Activated B cell treated with CpG ODN at 0.5 μM for 24 hours (primary cell): ENCODE measurements around the gene SWI5. TPM values are rescaled to one million over a fixed set of nuclear protein-coding genes. Genes with fewer than 3 reads are reported as not detected.

Experiments
- ATAC-seq: fragments of 200-7000 bp; cut with Tn5 transposase; one replicate; pipeline ENCODE4 v1.10.0; 2021; ENCODE audit warnings: low read depth, mild to moderate bottlenecking, moderate library complexity
- CTCF ChIA-PET: fragments of 350-600 bp; sonication (Branson Sonifier 250); formaldehyde crosslinking; loops from one replicate; lab custom pipeline; 2021; ENCODE audit warnings: antibody characterized with exemption; lab: Charles Lee
- POLR2A ChIA-PET: fragments of 350-600 bp; sonication (Branson Sonifier 250); formaldehyde crosslinking; loops from one replicate; lab custom pipeline; 2021; ENCODE audit warnings: antibody characterized with exemption; lab: Charles Lee
- DNase-seq: peaks from one replicate; pipeline ENCODE4 v3.0.0; 2022
- H3K27ac Mint-ChIP-seq: one replicate; pipeline ENCODE4 v1.8.0; 2020; ENCODE audit warnings: mixed read lengths
- H3K27me3 Mint-ChIP-seq: one replicate; pipeline ENCODE4 v1.8.0; 2021; ENCODE audit warnings: mixed read lengths
- H3K36me3 Mint-ChIP-seq: one replicate; pipeline ENCODE4 v1.8.0; 2021; ENCODE audit warnings: low read depth, mixed read lengths
- H3K4me1 Mint-ChIP-seq: one replicate; pipeline ENCODE4 v1.8.0; 2021; ENCODE audit warnings: mixed read lengths
- H3K4me3 Mint-ChIP-seq: one replicate; pipeline ENCODE4 v1.8.0; 2020; ENCODE audit warnings: mild to moderate bottlenecking, mixed read lengths
- H3K9me3 Mint-ChIP-seq: one replicate; pipeline ENCODE4 v1.8.0; 2020; ENCODE audit warnings: mixed read lengths
- CTCF ChIP-seq: fragments of 200-600 bp; IDR thresholded peaks from one replicate; pipeline ENCODE4 v1.8.0; 2022; ENCODE audit warnings: antibody characterized with exemption, mild to moderate bottlenecking
- intact Hi-C: fragments of 100-400 bp; cut with micrococcal nuclease; formaldehyde crosslinking; loops from one replicate; pipeline ENCODE4 v1.15.1; 2024
- total RNA-seq: library from RNA; stranded (reverse); gene quantifications from 2 replicates; pipeline ENCODE4 v1.2.3, GENCODE V29; 2022

SWI5 gene
- total RNA-seq, 1 donor from 2014 or later = 7.2 TPM

GRCh38 chr9:128233817-128234406, 42.2 kb upstream of the SWI5 start:
- POLR2A ChIA-PET = no interaction called here
- no peak overlapping the region for H3K4me3 Mint-ChIP-seq
- CTCF ChIA-PET = no interaction called here
- H3K4me1 Mint-ChIP-seq = no peaks in the 10 kb centered on the region
- intact Hi-C loops = no loop called here
- TF ChIP-seq CTCF = no peak
- DNase-seq (no peak), ATAC-seq (no peak)
- H3K27ac Mint-ChIP-seq = no peak overlapping the region
- H3K27me3 Mint-ChIP-seq = no peaks in the 10 kb centered on the region
- no peaks in the 10 kb centered on the region for H3K36me3 Mint-ChIP-seq
- no peaks in the 10 kb centered on the region for H3K9me3 Mint-ChIP-seq

- Mint-ChIP-seq H3K9me3 (no peaks in the 10 kb centered on the region), H3K36me3 (no peaks in the 10 kb centered on the region), H3K27ac (no peak overlapping the region), H3K4me1 (peaks cover 11% of the 10 kb centered on the region), H3K27me3 (peaks cover 25% of the 10 kb centered on the region), H3K4me3 (no peak overlapping the region)
- ChIA-PET POLR2A (no interaction called here), CTCF (interaction anchor here (1.3 kb wide), 1 partner anchor 13 kb away, joined by 3 read pairs; no protein-coding TSS in a partner anchor)
- intact Hi-C loops = no loop called here
- DNase-seq (no peak), ATAC-seq (no peak)
- no peak for TF ChIP-seq CTCF
Observed at GRCh38 chr9:128242124-128242523, 34.0 kb upstream of the SWI5 start.

- Mint-ChIP-seq H3K27ac (no peak overlapping the region), H3K4me1 (peaks cover 11% of the 10 kb centered on the region), H3K4me3 (no peak overlapping the region), H3K9me3 (no peaks in the 10 kb centered on the region), H3K27me3 (peaks cover 25% of the 10 kb centered on the region), H3K36me3 (no peaks in the 10 kb centered on the region)
- ATAC-seq = no peak
- TF ChIP-seq CTCF = no peak
- ChIA-PET CTCF (no interaction called here), POLR2A (no interaction called here)
- no peak for DNase-seq
- intact Hi-C loops = no loop called here
Observed at GRCh38 chr9:128242828-128243214, 33.3 kb upstream of the SWI5 start.

- ChIA-PET POLR2A (no interaction called here), CTCF (no interaction called here)
- no peak overlapping the region for H3K4me3 Mint-ChIP-seq
- ATAC-seq (no peak), DNase-seq (no peak)
- no peak for TF ChIP-seq CTCF
- intact Hi-C loops = no loop called here
- H3K9me3 Mint-ChIP-seq = no peaks in the 10 kb centered on the region
- no peaks in the 10 kb centered on the region for H3K36me3 Mint-ChIP-seq
- H3K27me3 Mint-ChIP-seq = peaks cover 25% of the 10 kb centered on the region
- no peak overlapping the region for H3K27ac Mint-ChIP-seq
- H3K4me1 Mint-ChIP-seq = peaks cover 11% of the 10 kb centered on the region
Observed at GRCh38 chr9:128243215-128244018, 32.7 kb upstream of the SWI5 start.

- Mint-ChIP-seq H3K4me3 (no peak overlapping the region), H3K4me1 (peaks cover 11% of the 10 kb centered on the region), H3K36me3 (no peaks in the 10 kb centered on the region), H3K27me3 (peaks cover 24% of the 10 kb centered on the region), H3K9me3 (no peaks in the 10 kb centered on the region), H3K27ac (no peak overlapping the region)
- ChIA-PET CTCF (no interaction called here), POLR2A (interaction anchor here (0.6 kb wide), 1 partner anchor 1216 kb away, joined by 4 read pairs; no protein-coding TSS in a partner anchor)
- intact Hi-C loops = no loop called here
- no peak for TF ChIP-seq CTCF
- DNase-seq (no peak), ATAC-seq (no peak)
Observed at GRCh38 chr9:128244091-128244836, 31.8 kb upstream of the SWI5 start.
